Hematopoietic multipotent progenitor cell (in vitro differentiated cells): Measurements from ENCODE around the gene NEGR1. TPM values are rescaled to one million over a fixed set of nuclear protein-coding genes. Genes with fewer than 3 reads are reported as not detected.

Source experiments
- DNase-seq, 3 donors: peaks; one replicate each; pipeline ENCODE4 v3.0.0-alpha.2; 2011 to 2015; ENCODE audit warnings: low read depth in 2 of 3, low spot score in 2 of 3
- total RNA-seq: library from RNA; depleted of rRNA; stranded (reverse); fragments of >200 nt; gene quantifications from one replicate; pipeline ENCODE4 v1.2.3, GENCODE V29; 2012

The NEGR1 gene
- total RNA-seq, 1 donor, result 3.8 TPM

DNA sequence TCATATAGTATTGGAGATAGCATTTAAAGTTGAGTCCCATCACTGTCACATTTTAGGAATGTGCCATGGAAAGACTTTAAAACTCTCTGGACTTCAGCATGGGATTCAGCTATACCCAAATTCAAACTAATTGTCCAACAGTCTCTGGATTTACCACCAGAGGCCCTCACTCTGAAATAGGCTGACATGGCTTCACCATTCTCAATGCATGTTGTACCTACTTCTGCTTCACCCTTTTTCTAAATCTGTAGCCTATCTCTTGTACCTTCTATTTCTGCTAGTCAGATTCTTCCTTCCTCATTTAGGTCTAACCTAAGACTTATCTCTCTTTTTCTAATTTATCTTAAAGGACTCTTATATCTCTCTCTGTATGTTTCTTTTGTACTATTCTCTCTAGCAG is 688.8 kb downstream of the NEGR1 start:
- peak in 1 of 3 donors; percentile 6 for DNase-seq

DNA sequence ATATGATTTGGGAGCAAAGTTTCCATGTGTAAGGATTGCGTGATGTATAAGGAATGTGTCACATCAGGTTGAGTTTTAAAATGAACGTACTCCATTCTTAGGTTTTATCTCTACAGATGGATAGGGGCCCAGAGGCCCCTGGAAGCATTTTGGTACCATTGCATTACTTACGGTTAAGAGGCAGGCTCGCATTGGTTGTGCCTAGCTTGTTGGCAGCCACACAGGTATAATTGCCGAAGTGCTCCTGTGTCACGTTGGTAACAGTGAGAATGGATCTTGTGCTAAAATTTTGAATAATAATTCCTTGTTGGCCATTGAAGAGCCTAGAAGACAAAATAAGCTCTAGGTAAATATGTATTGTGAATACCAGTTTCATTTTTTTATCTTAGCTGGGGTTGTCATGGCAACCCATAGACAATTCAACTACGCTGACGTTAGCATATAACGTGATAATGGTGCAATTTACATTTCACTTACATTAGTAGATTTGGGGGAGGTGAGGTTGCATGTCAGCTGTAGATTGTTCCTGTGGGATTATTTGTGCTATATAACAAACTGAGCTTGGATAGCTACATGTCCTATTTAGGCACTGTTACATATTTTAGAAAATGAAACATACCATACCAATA is 689.6 kb downstream of the NEGR1 start:
- DNase-seq, result no peak

DNA sequence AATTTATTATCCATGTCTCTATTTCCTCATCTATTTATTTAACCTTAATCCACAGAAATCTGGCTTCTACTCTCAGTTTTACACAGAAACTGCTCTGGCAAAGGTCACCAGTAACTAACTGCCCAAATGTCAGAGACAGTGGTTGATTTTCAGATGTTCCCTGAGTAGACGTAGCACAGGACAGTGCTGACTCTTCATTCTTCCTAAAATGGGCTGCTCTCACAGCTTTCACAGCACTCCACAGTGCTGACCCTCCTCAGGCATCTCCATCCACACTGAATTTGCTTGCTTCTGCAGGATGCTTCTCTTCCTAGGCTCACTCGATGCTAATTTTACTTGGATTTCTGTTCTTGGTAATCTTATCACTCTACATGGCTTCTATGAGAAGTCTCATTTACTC is 693.3 kb downstream of the NEGR1 start:
- no peak for DNase-seq

DNA sequence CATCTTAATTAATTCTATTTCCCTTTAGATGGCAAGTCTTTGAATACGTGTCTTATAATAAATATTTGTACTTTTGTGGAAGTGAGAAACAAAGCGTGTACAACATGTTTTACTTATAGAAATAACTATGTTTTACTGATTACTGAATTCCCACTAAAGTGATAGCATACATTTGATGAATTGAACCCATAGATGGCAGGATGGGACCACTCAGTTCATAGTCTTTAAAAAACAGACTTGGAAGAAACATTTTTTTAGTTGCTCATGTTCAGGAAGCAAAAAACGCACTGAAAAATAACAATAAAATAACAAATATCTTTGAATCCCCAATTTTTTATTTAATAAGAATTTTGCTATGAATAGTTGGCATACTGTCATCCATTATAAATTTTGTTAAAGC is 694.4 kb downstream of the NEGR1 start:
- peak in 2 of 3 donors; percentile 48 to 84 for DNase-seq

DNA sequence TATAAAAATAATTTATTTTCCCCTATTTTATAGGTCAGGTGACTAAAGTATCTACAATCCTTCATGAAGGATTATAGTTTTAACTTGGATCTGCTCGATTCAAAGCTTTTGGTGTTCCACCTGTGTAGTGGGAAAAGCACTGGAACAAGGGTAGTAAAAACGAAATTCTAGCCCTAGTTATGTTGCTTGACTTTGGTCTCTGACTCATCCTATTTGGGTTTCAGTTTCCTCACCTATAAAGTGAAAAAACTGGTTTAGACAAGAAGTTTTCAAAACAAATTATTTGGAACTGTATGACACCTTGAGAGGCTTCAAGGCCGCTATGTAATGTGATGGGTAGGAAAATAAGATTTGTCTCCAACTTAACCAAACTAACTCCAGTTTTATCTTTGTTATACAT is 696.3 kb downstream of the NEGR1 start:
- no peak for DNase-seq

DNA sequence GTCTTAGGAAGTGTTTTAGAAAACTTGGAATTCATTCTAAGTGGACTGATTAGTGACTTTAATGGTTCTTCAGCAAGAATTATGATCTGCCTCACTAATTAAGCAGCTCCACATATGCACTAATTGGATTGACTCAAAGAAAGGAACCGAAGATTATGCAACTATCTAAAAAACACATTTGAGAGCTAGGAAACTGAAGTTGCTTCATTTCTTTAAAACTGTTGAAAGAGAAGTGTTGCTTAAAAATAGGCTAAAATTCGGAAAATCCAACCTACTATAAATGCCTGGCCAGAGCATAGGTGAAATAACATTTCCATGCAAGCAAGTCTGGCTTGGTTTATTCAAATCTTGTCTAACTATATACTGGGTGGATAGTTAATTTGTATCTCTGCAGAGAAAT is 698.6 kb downstream of the NEGR1 start:
- DNase-seq, result no peak

DNA sequence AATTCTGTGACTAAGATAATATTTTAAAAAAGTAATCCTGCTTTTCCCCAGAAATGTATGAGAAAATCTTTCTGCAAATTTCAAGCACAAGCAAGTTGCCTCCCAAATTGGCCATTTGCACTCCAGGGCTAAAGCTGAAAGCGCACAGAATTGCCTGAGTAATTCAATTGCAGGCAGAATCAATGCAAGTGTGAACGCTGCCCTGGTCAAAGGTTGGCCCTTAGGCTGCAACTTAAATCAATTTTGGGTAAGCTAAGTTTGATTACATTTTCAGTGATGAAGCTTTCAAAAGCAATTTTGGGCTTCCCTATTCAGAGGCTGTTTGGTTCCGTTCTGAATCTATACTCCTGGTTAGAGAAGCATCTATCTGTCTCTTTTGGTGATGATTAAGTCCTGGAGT is 699.7 kb downstream of the NEGR1 start:
- no peak for DNase-seq

DNA sequence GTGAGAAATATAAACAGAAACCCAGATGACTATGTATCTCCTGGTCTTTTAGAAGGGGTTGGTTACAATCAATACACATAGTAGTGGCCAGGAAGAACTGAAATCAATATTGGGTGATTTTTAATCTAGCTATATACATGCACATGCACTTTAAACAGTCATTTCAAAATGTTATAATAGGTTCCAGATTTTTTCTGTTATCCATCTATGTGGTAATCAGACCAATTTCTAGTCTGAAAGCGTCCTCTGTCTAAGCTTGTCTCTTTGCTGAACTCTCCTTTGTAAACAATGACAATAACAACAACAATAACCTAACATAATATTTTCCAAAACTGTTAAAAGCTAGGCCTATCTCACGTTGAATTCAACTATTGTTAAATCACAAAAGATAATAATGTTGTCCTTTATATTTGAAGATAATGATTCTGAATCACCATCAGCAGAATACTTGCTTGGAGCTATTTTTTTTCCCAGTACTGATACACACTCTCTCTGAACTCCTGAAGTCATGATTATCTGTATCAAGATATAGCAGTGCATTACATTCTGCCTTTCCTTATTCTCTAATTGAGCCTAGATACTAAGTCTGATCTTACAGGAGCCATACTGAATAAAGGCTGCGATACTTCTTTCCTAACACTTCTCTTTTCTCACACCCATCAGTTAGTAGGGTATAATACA is 704.7 kb downstream of the NEGR1 start:
- DNase-seq, result no peak

DNA sequence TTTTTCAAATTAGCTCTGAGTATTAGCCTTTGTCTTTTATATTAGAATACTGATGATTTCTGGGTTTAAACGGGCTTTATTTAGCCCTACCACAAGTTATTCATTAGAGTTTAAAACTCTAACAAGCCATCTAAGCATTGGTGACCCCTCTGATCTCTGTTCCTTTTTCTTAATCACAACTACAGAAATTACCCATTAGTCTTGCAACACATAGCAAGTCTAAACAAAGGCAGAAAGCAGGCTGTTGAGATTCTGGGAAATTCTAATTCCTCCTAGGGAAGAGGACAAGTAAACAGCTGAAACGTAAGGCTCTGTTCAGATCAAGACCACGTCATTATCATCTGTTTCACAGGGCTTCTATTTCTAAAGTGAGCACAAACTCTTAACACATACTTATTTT is 710.3 kb downstream of the NEGR1 start:
- DNase-seq, result no peak

DNA sequence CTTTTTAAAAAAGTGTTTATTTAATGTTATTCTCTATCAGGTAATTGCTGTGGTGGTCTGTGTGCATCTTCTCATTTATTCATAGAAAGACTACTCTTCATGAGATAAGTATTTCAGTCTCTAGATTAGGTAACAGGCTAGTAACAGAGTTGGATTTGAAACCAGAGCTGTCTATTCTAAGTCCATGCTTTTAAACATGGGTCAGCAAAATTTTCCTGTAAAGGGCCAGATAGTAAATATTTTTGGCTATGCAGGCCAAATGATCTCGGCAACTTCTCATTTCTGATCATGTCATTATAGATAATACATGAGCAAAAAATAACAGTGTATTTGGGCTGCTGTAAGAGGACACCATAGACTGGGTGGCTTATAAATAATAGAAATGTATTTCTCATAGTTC is 715.9 kb downstream of the NEGR1 start:
- no peak for DNase-seq

DNA sequence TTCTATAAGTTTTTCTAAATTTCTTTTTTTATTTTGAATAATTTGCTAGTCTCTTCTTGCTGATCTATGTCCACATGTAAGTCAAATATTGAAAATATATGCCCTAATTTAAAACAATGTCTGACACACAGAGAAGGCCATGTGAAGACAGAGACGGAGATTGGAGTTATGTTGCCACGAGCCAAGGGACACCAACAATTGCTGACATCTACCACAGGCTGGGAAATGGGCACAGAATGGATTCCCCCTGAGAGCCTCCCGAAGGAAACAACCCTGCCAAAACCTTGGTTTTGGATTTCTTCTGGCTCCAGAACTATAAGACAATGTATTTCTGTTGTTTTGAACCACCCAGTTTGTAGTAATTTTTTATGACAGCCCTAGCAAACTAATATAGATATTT is 716.5 kb downstream of the NEGR1 start:
- DNase-seq, result no peak

DNA sequence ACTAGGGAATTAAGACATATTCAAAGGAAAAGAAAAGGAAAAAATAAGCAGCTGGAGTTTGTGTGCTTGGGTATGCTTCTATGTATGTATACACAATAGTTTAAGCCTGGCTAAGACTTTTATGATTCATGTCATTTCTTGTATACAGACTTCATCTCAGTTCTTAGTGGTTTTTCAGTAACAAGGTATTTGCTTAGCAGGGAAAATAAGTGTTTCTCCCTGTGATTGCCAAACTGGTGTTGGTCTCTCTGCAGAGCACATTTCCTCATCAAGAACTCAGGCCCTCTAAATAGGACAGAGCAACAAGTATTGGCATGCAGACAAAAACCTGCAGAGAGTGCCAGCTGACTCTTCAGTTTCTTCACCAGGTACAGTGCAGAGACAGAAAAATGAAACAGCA is 717.1 kb downstream of the NEGR1 start:
- no peak for DNase-seq

DNA sequence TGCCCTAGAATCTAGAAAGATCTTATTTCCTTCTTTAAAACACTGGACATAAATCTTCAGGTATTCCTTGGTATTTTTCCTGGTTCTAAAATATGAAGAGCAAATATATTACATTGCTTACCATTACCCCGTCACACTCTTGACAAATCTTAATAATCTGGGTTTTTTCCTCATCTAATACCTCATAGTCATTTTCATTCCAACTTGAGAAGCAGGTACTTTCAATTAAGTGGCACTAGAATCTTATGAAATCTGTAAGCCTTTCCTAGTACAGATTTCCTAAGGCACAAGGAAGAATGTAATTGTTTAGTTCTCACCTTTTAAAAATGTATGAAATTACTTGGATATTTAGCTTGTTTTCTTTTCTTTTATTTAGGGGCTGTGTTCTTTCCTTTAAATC is 720.0 kb downstream of the NEGR1 start:
- DNase-seq, result no peak

DNA sequence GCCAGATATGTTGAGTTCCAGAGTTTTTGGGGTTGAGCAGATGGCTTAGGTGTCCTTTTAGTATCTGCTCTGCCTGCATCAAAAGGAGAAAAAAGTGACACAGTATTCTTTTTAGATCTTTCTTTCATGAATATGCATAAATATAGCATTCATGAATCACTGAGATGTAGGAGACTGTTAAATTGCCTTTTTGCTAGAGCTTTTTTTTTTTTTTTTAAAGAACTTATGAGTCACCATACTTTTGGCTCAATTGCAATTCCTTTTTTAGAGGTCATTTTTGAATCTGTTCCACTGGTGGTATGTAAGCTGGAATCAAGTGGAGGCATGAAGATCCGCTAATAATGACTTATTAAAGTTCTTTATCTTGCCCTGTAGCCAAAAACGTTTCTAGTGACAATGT is 720.6 kb downstream of the NEGR1 start:
- no peak for DNase-seq

DNA sequence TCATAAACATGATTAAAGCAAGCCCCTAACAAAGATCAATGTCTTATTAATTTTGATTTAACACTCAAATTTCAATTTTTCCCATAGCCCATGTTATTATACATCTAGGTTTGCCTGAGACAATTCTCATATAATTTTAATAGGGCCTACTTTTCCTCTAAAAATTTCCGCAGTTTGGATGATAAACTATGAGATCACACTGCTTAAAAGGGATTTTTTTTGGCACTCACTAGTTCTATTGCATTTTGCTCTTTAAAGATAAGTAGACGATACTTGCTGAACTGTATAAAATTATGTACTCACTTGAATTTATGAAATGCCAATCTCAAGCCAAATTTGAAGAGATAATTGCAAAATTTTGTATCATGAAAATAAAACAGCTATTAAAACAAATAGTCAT is 721.1 kb downstream of the NEGR1 start:
- DNase-seq, result no peak

DNA sequence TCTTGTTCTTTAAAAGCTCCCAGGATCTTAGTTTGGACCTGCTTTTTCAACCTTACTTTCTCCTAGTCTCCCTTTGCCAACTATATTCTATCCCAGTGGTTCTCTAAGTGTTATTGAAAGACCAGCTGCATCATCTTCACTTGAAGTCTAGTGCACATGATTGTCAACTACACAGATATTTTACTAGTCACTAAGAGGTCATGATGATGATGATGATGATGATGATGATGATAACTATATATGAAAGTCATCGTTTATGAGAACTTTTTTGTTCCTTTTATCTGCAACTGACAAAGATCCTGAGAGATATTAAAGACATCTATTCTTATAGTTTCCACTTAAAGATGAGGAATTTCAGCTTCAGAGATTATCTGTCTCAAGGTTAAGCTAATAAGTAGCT is 722.5 kb downstream of the NEGR1 start:
- DNase-seq, result no peak

DNA sequence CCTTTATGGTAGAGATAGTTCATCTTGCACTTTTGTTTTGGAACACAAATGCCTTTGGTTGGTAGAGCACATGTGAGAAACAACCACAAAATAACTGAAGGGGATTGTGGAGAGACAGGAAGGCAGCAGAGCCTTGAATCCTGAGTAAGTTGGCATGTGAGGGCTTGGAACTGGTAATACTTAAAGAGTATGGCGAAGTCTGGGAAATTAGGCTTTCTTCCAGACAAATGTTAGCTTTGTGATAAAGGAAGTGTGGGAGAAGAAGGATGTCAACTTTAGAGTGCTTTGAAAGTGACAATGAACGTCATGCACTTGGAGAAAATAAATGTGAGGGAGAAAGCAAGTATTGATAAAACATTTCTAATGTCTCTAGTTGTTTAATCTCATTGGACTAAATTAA is 725.2 kb downstream of the NEGR1 start:
- no peak for DNase-seq

DNA sequence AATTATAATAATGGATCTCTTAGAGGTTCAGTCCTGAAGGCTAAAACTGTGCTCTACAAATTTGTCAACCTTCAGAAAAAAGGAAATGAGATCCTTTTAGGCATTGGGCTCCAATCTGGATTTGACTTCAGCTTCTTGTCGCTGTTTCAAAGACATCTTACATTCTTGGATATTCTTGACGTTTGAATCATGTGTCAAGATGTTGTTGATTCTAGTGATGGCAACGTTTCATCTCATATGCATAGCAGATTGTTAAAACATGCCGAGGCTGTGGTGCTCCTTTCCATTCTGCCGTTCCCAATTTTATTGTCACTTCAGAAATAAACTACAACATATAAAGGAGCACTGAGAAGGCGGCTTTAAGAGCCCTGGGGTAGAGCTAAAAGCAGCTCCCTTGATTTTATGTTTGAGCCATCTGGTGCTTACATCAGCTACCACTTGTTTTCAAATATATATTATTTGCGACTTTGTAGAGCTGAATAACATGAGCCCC is 733.9 kb downstream of the NEGR1 start:
- no peak for DNase-seq

DNA sequence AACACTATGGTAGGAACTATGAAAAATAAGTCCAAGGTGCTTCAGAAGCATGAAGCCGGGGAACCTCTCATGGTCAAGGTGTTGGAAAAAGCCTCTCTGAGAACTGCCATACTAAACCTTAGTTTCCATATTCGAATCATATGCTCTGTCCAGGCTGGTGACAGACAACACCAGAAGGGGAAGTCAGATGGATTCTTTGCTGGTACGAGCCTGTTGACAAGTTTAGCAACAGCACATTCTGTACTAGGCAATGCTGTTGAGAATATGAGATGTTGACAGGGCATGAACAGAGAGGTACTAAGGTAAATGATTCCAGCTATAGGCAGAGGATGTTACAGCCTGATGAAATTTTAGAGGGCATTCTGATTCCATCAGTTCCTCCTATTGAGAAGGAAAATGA is 740.2 kb downstream of the NEGR1 start:
- no peak for DNase-seq

DNA sequence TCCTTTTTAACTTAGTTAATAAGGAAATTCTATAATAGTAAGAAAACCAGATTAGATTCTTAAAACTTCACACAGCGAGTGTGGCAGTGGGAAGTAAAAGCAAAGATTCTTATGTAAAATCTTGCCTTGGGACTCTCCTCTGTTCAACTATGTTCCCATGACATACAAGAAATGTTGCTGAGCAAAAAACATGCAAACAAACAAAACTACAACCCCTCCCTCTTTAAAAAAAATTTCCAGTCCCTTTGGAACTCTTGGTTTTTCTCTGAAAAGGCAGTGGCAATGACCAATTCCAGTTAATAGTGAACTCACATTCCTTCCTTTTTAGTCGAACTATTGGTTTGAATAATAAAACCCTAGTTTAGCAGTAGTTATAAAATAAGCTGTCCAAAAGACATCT is 748.4 kb downstream of the NEGR1 start:
- no peak for DNase-seq

DNA sequence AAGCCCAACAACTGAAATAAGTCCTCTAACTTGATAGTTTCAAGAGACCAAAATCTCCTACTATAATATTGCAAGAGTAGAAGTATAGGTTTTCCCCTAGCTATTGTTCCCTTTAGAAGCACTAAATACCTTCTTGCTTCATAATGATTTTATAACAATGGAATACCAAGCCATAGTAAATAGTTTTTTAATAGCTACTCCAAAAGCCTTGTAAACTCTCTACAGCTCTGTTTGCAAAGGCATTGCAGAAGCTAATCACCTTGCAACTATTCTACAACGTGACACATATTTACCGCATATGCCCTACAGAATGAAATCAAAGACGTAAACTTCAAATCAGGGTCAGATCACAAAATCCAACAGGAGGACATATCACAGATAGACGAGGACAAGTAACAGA is 750.0 kb downstream of the NEGR1 start:
- DNase-seq, result no peak

DNA sequence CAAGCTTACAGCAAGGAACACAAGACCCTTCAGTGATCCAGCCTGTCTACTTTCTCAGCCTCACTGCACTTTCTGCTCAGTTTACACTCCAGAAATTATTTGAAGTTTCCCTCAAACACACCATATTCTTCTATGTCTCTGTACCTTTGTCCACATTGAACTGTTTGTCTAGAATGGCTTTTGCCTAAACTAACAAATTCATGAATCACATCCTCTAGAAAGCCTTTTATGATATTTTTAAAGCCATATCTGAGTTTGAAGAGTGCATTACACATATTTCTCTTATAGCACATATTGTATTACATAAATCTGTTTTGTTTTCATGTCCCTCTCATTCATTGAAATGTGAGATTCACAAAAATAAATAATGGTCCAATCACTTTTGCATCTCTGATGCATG is 755.5 kb downstream of the NEGR1 start:
- DNase-seq, result no peak

DNA sequence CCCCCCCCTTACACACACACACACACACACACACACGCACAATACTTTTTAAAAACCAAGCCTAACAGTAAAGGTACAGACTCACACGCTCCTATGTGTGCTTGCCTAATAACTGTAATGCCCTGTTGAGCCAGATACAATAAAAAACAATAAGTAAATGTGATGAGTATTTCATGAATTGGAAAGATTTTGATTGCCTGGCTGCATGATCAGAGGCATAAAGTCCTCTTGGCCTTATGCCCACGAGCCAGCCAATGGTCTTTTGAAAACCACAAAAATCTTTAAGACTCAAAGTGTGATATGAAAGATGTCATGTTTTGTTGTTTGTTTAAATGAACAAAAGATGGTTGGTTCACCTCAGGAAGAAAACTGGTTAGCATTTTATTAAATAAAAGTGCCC is 759.6 kb downstream of the NEGR1 start:
- DNase-seq, result no peak
